SJSA1 (cell line): ENCODE measurements around the gene DCTN4. TPM values are rescaled to one million over a fixed set of nuclear protein-coding genes. Genes with fewer than 3 reads are reported as not detected.
"Not testable (repeated sequence)": the region's sequence is repeated elsewhere in the genome, so short reads cannot be mapped to it uniquely, and the experiment has no call there.

Experiments
- DNase-seq, 2 experiments: peaks; one replicate each; pipeline ENCODE4 v3.0.0-alpha.2; 2015 to 2020; ENCODE audit warnings: low spot score in 2 of 2, low read depth in 1 of 2
- H3K27ac ChIP-seq: fragments of 250-450 bp; sonication (Bioruptor Pico); 2 replicates; pipeline ENCODE4 v1.5.1; 2020; ENCODE audit warnings: mild to moderate bottlenecking, moderate library complexity
- H3K27me3 ChIP-seq: fragments of 250-450 bp; sonication (Bioruptor Pico); replicated peaks from 2 replicates; pipeline ENCODE4 v1.5.1; 2020; ENCODE audit warnings: mild to moderate bottlenecking, moderate library complexity
- H3K36me3 ChIP-seq: fragments of 250-450 bp; sonication (Bioruptor Pico); 2 replicates; pipeline ENCODE4 v1.5.1; 2020; ENCODE audit warnings: mild to moderate bottlenecking
- H3K4me1 ChIP-seq: fragments of 250-450 bp; sonication (Bioruptor Pico); replicated peaks from 2 replicates; pipeline ENCODE4 v1.6.1; 2021; ENCODE audit warnings: mild to moderate bottlenecking
- H3K4me3 ChIP-seq: fragments of 250-450 bp; sonication (Bioruptor Pico); 2 replicates; pipeline ENCODE4 v1.5.1; 2020; ENCODE audit warnings: mild to moderate bottlenecking
- H3K9me3 ChIP-seq: fragments of 250-450 bp; sonication (Bioruptor Pico); replicated peaks from 2 replicates; pipeline ENCODE4 v1.5.1; 2020; ENCODE audit warnings: mild to moderate bottlenecking
- total RNA-seq: library from RNA; depleted of rRNA; stranded (reverse); fragments of >200 nt; shearing (Covaris generic); gene quantifications from 2 replicates; pipeline ENCODE4 v1.2.3, GENCODE V29; 2014

Gene DCTN4
- total RNA-seq, 1 experiment from 2014 or later: 63.4 TPM

GRCh38 chr5:150742455-150743141 lies 16.2 kb downstream of the DCTN4 start:
- not testable (repeated sequence) for H3K27me3 ChIP-seq, H3K4me1 ChIP-seq, H3K4me3 ChIP-seq, H3K9me3 ChIP-seq, DNase-seq, H3K27ac ChIP-seq
- peaks cover 38% of the 10 kb centered on the region for H3K36me3 ChIP-seq

- no peak for DNase-seq
- H3K27me3 ChIP-seq: no peaks in the 10 kb centered on the region
- no peaks in the 10 kb centered on the region for H3K4me1 ChIP-seq
- H3K36me3 ChIP-seq: peaks cover 51% of the 10 kb centered on the region
- H3K27ac ChIP-seq: no peak overlapping the region
- H3K4me3 ChIP-seq: no peak overlapping the region
- no peaks in the 10 kb centered on the region for H3K9me3 ChIP-seq
These were observed 17.8 kb downstream of the DCTN4 start for GRCh38 chr5:150740992-150741391.

- Histone ChIP-seq H3K9me3 (no peaks in the 10 kb centered on the region; the same call in 1 of the 2 replicates), H3K4me3 (no peak overlapping the region), H3K27me3 (no peaks in the 10 kb centered on the region), H3K36me3 (peaks cover 69% of the 10 kb centered on the region), H3K27ac (no peak overlapping the region), H3K4me1 (no peaks in the 10 kb centered on the region)
- DNase-seq: no peak
These were observed 20.0 kb downstream of the DCTN4 start for GRCh38 chr5:150738862-150739261.

GRCh38 chr5:150734579-150735384 lies 24.0 kb downstream of the DCTN4 start:
- no peak overlapping the region for H3K27ac ChIP-seq
- H3K9me3 ChIP-seq: no peaks in the 10 kb centered on the region; the same call in 1 of the 2 replicates
- peaks cover 77% of the 10 kb centered on the region for H3K36me3 ChIP-seq
- no peaks in the 10 kb centered on the region for H3K27me3 ChIP-seq
- H3K4me3 ChIP-seq: no peak overlapping the region
- H3K4me1 ChIP-seq: no peaks in the 10 kb centered on the region
- DNase-seq: no peak

- no peak for DNase-seq
- no peaks in the 10 kb centered on the region; the same call in 1 of the 2 replicates for H3K9me3 ChIP-seq
- H3K36me3 ChIP-seq: peaks cover 87% of the 10 kb centered on the region
- H3K4me3 ChIP-seq: no peak overlapping the region
- H3K27me3 ChIP-seq: no peaks in the 10 kb centered on the region
- no peak overlapping the region for H3K27ac ChIP-seq
- no peaks in the 10 kb centered on the region for H3K4me1 ChIP-seq
These were observed 27.1 kb downstream of the DCTN4 start for GRCh38 chr5:150731669-150732242.

- Histone ChIP-seq H3K36me3 (peaks cover 79% of the 10 kb centered on the region), H3K27ac (no peak overlapping the region), H3K27me3 (no peaks in the 10 kb centered on the region), H3K9me3 (no peaks in the 10 kb centered on the region), H3K4me1 (no peaks in the 10 kb centered on the region), H3K4me3 (no peak overlapping the region)
- no peak for DNase-seq
These were observed 29.0 kb downstream of the DCTN4 start for GRCh38 chr5:150729859-150730258.

- Histone ChIP-seq H3K27ac (no peak overlapping the region), H3K36me3 (peaks cover 82% of the 10 kb centered on the region), H3K4me3 (no peak overlapping the region), H3K9me3 (no peaks in the 10 kb centered on the region), H3K27me3 (no peaks in the 10 kb centered on the region), H3K4me1 (no peaks in the 10 kb centered on the region)
- no peak for DNase-seq
These were observed 35.0 kb downstream of the DCTN4 start for GRCh38 chr5:150723845-150724244.

GRCh38 chr5:150710165-150710564 lies 48.7 kb downstream of the DCTN4 start:
- Histone ChIP-seq H3K27ac (no peak overlapping the region), H3K9me3 (no peaks in the 10 kb centered on the region), H3K36me3 (peaks cover 73% of the 10 kb centered on the region), H3K27me3 (no peaks in the 10 kb centered on the region), H3K4me3 (no peak overlapping the region), H3K4me1 (no peaks in the 10 kb centered on the region)
- peak in 1 of 2 experiments; percentile 27 for DNase-seq

GRCh38 chr5:150706776-150707390 lies 51.9 kb downstream of the DCTN4 start:
- H3K9me3 ChIP-seq: no peaks in the 10 kb centered on the region
- no peak overlapping the region for H3K4me3 ChIP-seq
- no peak overlapping the region for H3K27ac ChIP-seq
- H3K4me1 ChIP-seq: no peaks in the 10 kb centered on the region
- no peaks in the 10 kb centered on the region for H3K27me3 ChIP-seq
- DNase-seq: no peak
- peaks cover 40% of the 10 kb centered on the region for H3K36me3 ChIP-seq

- H3K9me3 ChIP-seq: no peaks in the 10 kb centered on the region
- no peak overlapping the region for H3K4me3 ChIP-seq
- DNase-seq: no peak
- peaks cover 26% of the 10 kb centered on the region for H3K36me3 ChIP-seq
- no peak overlapping the region for H3K27ac ChIP-seq
- no peaks in the 10 kb centered on the region for H3K27me3 ChIP-seq
- H3K4me1 ChIP-seq: peaks cover 15% of the 10 kb centered on the region
These were observed 55.1 kb downstream of the DCTN4 start for GRCh38 chr5:150703762-150704161.

- Histone ChIP-seq H3K27me3 (no peaks in the 10 kb centered on the region), H3K36me3 (peaks cover 46% of the 10 kb centered on the region), H3K9me3 (no peaks in the 10 kb centered on the region), H3K4me1 (peaks cover 15% of the 10 kb centered on the region), H3K27ac (peak within 1 kb of the TSS; percentile 79), H3K4me3 (peak within 1 kb of the TSS; percentile 81)
- peak; percentile 94 to 95 for DNase-seq
These were observed 58.0 kb downstream of the DCTN4 start, which contains the start of gene RBM22 for GRCh38 chr5:150700594-150701377. Gene RBM22, minus strand, starts transcription at chr5:150701062. Its CDS starts 77 bp downstream, at chr5:150700985.

- Histone ChIP-seq H3K4me3 (peak overlapping the region; percentile 81), H3K36me3 (peaks cover 52% of the 10 kb centered on the region), H3K27ac (peak overlapping the region; percentile 79), H3K4me1 (peaks cover 15% of the 10 kb centered on the region), H3K9me3 (no peaks in the 10 kb centered on the region), H3K27me3 (no peaks in the 10 kb centered on the region)
- DNase-seq: no peak
These were observed 58.6 kb downstream of the DCTN4 start for GRCh38 chr5:150700246-150700593.

GRCh38 chr5:150694612-150695011 lies 64.2 kb downstream of the DCTN4 start:
- H3K9me3 ChIP-seq: no peaks in the 10 kb centered on the region
- H3K27ac ChIP-seq: no peak overlapping the region
- peaks cover 7% of the 10 kb centered on the region for H3K4me1 ChIP-seq
- no peak overlapping the region for H3K4me3 ChIP-seq
- H3K27me3 ChIP-seq: no peaks in the 10 kb centered on the region
- peaks cover 98% of the 10 kb centered on the region for H3K36me3 ChIP-seq
- DNase-seq: no peak
